HG02973 (cell line): ENCODE data around the gene MNAT1.
A peak's percentile ranks its signal among the peaks of the same experiment; 100 is the strongest.
"Not testable (repeated sequence)": the region's sequence is repeated elsewhere in the genome, so short reads cannot be mapped to it uniquely, and the experiment has no call there.

Source experiments
- ATAC-seq: cut with Tn5 transposase; IDR thresholded peaks from one replicate; pipeline ENCODE4 v1.9.1; 2021; ENCODE audit warnings: moderate library complexity; ENCODE audit not compliant: unreplicated experiment

MNAT1 gene

DNA sequence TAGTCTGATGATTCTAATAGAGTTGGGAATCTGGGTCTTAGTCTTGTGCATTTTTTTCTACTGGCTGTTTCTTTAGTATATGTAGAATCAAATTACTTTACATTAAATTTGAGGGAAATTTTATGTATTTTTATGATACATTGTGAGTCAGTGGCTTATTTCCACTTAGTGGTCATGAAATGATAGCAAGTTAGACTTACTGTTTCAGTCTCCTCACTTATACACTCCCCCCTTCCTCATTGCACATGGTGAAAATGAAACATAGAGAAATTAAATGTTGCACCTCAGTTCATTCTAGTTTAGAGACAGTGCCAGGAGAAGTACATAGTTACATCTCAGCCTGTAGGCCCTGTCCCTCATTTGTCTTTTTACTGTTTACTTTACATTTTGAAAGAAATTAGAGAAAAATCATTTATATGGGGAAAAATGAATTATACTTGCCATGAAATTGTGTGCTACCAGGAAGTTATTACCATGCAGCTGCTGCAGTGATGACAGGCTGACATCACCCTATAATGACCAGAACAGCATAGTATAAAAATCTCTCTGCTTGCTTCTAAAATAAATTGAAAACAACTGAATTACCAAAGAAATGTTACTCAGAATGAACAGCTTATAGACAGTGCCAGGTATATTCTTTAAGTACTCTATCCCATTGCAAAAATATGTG lies 133.1 kb downstream of the MNAT1 start:
- no peak for ATAC-seq

DNA sequence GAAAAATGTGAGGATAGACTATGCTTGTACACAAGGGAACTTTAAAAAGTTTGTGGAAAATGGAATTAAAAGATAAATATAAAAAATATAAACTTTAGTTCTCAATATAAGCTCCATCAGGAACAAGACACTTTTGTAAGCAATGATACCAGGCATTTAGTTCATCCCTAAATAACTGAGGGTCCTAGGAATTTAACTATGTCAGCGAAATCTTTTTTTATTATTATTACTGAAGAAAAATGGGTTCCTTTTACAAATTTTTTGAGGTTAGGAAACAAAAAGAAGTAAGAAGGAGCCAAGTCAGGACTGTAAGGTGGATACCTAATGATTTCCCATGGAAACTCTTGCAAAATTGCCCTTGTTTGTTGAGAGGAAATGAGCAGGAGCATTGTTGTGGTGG lies 143.6 kb downstream of the MNAT1 start:
- no peak for ATAC-seq

DNA sequence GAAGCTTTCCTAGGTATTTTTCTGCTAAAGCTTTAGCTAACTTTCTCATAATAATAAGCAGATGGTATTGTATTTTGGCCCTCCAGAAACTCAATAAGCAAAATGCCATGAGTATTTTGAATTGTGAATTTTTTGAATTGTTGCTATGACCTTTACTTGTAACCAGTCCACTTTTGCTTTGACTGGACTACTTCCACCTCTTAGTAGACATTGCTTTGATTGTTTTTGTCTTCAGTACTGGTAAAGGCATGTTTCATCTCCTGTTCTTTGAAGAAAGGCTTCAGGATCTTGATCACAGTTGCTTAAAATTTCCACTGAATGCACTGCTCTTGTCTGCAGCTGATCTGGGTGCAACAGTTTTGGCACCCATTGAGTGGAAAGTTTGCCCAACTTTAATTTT lies 144.0 kb downstream of the MNAT1 start:
- ATAC-seq: no peak

DNA sequence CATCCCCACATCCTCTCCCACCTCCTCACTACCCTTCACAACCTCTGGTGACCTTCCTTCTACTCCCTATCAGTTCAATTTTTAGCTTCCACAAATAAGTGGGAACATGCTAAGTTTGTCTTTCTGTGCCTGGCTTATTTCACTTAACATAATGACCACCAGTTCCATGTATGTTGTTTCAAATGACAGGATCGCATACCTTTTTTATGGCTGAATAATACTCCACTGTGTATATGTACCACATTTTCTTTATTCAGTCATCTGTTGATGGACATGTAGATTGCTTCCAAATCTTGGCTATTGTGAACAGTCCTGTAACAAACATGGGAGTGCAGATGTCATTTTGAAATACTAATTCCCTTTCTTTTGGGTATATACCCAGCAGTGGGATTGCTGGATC lies 147.7 kb downstream of the MNAT1 start:
- ATAC-seq: no peak

DNA sequence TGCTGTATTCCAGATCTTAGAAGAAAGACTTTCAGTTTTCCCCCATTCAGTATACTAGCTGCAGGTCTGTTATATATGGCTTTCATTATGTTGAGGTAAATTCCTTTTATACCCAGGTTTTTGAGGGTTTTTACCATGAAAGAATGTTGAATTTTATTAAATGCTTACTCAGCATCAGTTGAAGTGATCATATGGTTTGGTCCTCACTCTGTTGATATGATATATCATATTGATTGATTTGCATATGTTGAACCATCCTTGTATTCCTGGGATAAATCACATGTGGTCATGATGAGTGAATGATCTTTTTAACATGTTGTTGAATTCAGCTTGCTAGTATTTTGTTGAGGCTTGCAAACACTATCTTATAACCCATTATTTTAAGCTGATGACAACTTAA lies 149.6 kb downstream of the MNAT1 start:
- no peak for ATAC-seq

DNA sequence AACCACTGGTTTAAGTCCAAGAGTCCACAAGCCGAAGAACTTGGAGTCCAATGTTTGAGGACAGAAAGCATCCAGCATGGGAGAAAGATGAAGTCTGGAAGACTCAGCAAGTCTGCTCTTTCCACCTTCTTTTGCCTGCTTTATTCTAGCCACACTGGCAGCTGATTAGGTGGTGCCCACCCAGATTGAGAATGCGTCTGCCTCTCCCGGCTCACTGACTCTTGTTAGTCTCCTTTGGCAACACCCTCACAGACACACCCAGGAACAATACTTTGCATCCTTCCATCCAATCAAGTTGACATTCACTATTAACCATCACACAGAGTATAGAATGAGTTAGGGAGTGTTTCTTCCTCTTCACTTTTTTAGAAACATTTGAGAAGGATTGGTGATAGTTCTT lies 156.1 kb downstream of the MNAT1 start:
- not testable (repeated sequence) for ATAC-seq

DNA sequence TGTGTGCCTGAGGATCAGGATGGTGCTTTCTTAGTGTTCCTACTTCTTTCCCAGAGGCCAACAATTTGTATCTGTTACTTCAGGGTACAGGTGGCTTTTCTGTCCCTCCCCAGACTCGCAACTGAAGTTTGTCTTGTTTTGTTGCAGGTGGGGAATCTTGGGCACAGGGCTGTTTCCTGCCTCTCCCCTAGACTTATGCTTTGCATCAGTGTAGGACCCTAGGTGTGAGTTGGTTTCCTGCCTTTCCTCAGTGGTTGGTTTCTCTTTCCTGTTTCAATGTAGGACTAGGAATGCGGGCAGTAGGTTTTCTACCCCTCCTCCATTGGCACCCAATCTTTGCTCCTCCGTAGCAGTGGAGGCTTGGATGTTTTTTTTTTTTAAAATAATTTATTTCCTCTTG lies 159.3 kb downstream of the MNAT1 start:
- ATAC-seq: no peak

DNA sequence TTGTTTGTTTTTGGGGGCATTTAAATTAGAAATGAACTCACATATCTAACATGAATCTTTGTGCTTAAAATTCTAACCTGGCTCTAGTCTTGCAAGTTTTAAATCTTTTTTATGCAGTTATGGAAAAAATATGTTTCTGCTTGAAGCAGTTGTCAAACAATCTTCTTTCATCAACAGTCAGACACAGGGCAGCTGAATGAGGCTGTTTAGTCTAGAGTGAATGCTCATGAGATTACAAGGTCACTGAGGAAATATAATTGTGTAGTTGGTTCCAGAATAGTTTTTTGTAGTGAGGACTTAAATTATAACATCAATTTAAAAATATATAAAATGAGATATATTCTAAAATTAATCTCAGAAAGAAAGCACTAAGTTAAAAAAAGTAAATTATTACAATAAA lies 169.8 kb downstream of the MNAT1 start:
- no peak for ATAC-seq

DNA sequence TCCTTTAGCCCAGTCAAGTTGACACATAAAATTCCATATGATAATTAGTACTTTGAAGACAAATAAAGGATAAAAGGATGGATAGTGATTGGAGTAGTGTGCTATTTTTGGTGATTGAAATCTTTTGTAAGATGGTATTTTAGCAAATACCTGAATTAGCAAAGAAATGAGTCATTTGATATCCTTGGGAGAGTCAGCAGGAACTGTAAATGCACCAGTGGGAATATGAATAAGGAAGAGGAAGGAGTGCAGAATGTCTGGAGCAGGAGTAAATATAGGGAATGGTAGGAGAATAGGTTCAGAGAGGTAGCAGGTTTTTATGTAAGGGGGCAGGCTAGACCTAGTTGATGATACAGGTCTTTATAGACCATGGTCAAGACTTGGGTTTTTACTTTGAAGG lies 171.4 kb downstream of the MNAT1 start:
- no peak for ATAC-seq

DNA sequence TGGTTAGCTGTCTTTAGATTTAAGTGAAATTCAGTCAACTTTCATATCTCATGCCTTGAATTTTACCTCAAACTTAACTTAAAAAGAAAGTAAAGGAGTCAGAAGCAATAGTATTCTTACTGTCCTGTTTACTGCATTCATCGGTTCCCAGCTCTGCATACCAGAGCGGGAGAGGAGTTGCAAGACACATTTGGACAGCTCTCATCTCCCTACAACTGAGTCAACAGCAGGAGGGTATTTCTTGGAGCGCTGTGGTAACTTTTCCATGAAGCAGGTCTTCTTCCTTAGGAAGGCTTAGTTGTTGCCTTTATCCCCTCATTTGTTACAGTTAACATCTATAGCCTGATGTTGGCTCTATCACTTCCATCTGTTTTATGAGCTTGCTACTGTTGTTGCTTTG lies 181.2 kb downstream of the MNAT1 start:
- ATAC-seq: no peak

DNA sequence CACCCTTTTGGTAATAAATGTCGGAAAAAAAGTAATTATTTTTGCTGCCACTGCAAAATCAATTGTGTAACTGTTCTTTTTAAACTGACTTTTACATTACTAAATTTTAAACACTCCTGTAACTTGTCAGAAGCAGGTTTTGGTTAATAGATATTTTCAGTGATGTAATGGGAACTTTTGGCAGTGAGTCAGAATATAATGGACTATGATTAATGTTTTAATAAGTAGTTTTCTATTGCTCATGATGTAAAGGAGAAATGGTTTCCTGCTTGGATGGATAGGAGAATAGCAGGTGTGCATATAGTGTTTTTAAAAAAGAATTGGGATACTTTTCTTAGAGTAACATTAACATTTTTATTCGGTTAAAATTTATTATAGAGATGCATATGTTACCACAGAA lies 187.5 kb downstream of the MNAT1 start:
- no peak for ATAC-seq

DNA sequence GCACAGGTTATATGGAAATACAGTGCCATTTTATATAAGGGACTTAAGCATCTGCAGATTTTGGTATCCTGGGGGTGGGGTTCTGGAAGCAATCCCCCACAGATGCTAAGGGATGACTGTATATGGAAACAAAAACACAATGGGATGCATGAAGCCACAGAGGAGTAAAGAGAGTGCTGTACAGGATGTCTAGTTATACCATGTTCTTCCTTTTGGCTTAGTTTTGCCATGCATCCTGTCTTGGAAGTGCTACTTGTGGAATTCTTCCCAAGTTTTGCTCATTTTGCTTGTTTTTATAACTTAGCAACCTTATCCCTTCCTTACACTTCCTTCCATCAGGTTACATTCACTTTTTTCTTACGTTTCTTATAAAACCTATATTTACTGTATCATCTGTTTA lies 190.7 kb downstream of the MNAT1 start:
- ATAC-seq: no peak

DNA sequence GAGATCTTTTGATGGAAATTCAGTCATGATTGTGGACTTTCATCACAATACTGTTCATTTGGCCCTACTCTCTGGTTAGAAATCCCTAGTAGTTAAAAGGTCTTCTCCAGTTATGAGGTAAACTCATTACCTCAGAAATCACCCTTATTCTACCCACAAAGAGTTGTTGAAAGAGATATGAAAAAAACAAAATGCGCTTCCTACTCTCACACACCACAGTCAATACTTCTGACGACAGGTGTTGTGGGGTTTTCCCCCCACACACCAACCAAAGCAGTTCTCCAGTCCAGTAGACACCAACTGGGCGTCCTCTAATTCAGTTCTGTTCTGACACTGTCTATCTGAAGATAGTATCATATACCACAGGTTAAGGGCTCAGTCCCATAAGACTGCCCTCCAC lies 191.4 kb downstream of the MNAT1 start:
- peak; percentile 95 for ATAC-seq

DNA sequence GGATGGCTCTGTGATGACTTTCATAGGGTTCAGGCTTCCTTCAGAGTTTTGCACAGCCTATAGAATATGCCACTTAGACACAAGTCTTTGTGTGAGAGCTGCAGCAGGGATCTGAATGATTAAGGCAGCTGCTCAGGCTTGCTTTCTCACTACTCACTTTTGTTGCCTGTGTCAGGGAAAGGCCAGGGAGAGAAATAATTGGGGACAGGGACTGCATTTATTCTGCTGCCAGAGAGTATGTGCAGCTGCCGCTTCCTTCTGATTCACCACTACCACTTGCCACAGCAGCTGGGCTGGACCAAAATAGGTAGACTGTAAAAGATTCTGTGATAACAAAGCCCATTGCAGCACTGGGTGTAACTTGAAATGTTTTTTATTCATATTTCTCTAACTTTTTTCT lies 196.7 kb downstream of the MNAT1 start:
- ATAC-seq: no peak

DNA sequence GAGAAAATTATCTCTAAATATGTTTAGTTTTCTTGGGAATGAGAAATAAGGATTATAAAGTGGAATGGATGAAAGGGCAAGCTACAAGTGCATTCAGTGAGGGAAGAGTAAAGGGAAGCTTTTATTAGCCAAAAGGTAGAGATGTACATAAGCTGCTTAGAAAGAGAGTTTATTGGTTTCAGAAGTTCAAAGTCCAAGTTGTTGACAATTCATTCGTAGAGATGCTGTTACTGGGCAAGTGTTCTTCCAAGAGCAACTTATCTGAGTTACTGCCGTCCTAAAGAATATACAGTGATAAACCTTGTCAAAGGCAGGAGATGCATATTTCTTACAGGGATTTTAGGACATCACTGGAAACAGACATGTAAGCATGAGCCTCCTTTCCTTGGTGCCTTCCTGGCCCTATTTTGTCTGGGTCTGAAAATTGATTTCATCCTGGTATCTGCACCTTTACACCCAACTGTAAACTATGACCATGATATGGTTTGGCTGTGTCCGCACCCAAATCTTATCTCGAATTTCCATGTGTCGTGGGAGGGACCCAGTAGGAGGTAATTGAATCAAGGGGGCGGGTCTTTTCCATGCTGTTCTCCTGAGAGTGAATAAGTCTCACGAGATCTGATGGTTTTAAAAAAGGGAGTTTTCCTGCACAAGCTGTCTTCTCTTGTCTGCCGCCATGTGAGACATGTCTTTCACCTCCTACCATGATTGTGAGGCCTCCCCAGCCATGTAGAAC lies 199.5 kb downstream of the MNAT1 start:
- ATAC-seq: no peak

DNA sequence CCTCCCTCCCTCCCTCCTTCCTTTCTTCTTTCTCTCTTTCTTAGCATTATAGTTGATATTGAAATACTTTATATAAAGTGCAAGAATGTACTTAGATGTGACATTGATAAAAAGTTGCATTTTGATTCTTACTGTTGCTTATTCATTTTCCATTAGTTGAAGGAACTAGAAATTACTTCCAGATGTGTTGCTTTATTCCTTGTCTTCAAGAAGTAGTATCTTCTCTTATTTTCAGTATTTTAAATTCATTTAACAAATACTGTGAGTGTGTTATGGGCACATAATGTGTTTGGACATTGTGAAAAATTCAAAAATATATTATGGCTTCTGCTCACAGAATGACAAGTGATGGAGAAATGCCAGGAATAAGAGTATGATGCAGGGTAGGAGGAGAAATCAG lies 200.8 kb downstream of the MNAT1 start:
- ATAC-seq: no peak

DNA sequence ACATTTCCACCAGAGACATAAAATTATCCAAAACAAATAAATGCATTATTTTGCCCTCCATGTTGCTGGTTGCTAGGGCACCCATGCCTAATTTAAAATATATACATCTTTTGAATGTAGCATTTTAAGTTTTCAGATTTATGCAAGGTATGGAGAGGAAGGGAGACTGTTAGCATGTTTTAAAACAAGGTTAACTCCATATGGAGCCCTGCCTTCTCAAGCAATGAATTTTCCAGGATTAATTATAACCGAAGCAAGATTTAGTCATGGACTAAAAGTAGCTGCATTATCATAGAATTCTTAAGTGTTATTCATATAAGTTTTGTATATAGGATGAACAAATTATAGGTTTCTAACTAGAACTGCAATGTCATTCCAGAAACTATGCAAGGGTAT lies 209.1 kb downstream of the MNAT1 start:
- no peak for ATAC-seq

DNA sequence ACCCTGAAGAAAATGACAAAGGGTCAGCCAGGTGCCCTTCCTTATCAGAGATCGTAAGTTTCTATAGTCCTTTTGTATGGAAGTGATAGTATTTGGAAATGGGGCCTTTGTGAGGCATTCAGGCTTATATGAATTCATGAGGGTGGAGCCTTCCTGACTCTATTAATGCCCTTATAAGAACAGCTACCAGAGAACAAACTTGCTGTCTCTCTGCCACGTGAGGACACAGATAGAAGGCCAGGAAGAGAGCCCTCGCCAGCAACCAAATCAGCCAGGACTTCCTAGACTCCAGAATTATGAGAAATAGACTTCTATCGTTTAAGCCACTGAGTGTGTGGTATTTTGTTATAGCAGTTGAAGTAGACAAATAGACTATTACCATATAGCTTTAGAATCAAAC lies 209.6 kb downstream of the MNAT1 start:
- no peak for ATAC-seq

DNA sequence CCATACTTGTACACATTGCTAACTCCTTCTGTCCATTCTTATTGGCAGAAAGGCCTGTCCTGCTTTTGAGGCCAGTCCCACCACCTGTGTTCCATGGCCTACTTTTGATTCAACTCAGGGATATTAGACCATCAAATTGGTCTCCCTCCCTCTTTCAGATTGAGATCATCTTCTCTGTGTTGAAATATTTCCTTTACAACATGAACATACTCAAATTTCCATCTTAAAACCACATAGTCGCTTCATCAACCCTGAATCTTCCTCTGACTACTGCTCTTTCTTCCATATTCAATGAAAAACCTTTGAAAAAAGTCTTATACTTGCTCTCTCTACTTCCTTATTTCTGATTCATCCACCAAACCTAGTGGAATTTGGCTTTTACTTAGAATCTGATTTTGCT lies 211.4 kb downstream of the MNAT1 start:
- no peak for ATAC-seq

DNA sequence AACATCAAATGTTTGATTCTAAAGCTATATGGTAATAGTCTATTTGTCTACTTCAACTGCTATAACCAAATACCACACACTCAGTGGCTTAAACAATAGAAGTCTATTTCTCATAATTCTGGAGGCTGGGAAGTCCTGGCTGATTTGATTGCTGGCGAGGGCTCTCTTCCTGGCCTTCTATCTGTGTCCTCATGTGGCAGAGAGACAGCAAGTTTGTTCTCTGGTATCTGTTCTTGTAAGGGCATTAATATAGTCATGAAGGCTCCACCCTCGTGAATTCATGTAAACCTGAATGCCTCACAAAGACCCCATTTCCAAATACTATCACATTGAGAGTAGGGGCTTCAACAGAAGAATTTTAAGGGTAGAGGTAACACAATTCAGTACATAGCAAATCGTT lies 212.2 kb downstream of the MNAT1 start:
- ATAC-seq: no peak

DNA sequence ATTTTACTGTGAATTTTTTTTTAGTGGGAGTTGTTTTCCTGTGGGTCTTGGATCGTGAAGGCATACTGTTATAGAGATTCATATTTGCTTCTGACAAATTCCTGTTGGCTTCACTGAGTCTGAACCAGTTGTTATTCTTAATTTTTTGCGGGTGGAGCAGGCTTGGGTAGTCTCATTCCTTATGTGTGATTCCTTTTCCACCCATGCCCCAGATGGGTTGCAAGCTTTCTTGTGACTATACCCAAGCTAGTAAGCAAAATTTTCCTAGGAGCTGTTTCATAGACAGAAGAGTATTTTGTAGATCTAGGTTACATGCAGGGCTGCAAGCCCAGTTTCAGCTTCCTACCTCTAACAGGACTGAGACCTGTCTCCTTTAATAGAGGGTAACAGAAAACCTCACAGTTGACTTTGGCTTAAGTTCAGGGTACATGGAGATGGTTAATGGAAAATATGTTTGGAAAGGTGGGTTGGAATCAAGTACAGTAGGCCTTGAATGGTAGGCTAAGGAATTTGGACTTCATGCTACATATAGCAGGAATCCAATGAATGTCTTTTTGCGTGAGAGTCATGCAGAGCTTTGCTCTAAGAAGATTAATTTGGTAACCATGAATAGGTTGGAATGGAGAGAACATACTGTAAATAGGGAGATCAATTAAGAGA lies 217.3 kb downstream of the MNAT1 start:
- no peak for ATAC-seq

DNA sequence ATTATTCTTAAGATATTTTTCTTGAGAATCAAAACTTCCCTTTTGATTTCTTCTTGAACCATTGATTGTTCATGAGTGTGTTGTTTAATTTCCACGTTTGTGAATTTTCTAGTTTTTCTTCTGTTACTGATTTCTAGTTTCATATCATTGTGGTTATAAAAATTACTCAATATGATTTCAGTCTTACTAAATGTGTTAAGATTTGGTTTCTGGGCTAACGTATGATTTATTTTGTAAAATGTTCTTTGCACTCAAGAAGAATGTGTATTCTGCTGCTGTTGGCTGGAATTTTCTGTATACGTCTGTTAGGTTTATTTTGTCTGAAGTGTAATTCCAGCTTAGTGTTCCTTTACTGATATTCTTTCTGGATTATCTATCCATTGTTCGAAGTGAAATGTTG lies 221.6 kb downstream of the MNAT1 start:
- ATAC-seq: no peak
